Common myeloid progenitor, CD34-positive (primary cell): Measurements from ENCODE around the gene SLC2A9.

Experiments
- CTCF ChIA-PET: fragments of 350-600 bp; sonication (Branson Sonifier 250); formaldehyde crosslinking; loops from one replicate; lab custom pipeline; 2021; ENCODE audit warnings: antibody characterized with exemption; lab: Charles Lee
- POLR2A ChIA-PET: fragments of 350-600 bp; sonication (Branson Sonifier 250); formaldehyde crosslinking; loops from one replicate; lab custom pipeline; 2021; ENCODE audit warnings: antibody characterized with exemption; lab: Charles Lee
- DNase-seq, 3 donors: peaks; one replicate each; pipeline versions ENCODE4 v3.0.0 to v3.0.0-alpha.2; 2013
- H3K27ac ChIP-seq, 2 experiments: 1 replicate in 1 of 2; 2 replicates in 1 of 2; pipeline ENCODE4 v1.7.0; 2013; ENCODE audit warnings: inconsistent platforms in 2 of 2, low read length in 2 of 2, mild to moderate bottlenecking in 2 of 2, low read depth in 1 of 2, moderate library complexity in 1 of 2; ENCODE audit not compliant: severe bottlenecking in 2 of 2, insufficient read depth in 1 of 2, poor library complexity in 1 of 2
- H3K27me3 ChIP-seq, 5 experiments: replicated peaks in 2 of 5; 1 replicate in 3 of 5; 2 replicates in 2 of 5; pipeline versions ENCODE4 v1.6.1 to v1.7.0; 2013; ENCODE audit warnings: low read length in 4 of 5, mild to moderate bottlenecking in 2 of 5, moderate library complexity in 2 of 5, inconsistent platforms in 1 of 5; ENCODE audit not compliant: insufficient read depth in 5 of 5, control insufficient read depth in 4 of 5
- H3K36me3 ChIP-seq, 4 experiments: 1 replicate in 2 of 4; 2 replicates in 2 of 4; pipeline versions ENCODE4 v1.6.1 to v1.7.0; 2013; ENCODE audit warnings: low read length in 3 of 4, control low read depth in 1 of 4, mild to moderate bottlenecking in 1 of 4; ENCODE audit not compliant: control insufficient read depth in 4 of 4, insufficient read depth in 4 of 4
- H3K4me1 ChIP-seq, 4 experiments: 1 replicate in 3 of 4; 2 replicates in 1 of 4; pipeline versions ENCODE4 v1.6.1 to v1.7.1; 2013; ENCODE audit warnings: low read length in 3 of 4, mild to moderate bottlenecking in 3 of 4, control low read depth in 1 of 4, inconsistent platforms in 1 of 4, moderate library complexity in 1 of 4; ENCODE audit not compliant: control insufficient read depth in 4 of 4, insufficient read depth in 4 of 4; ENCODE audit errors: control extremely low read depth in 1 of 4
- H3K4me3 ChIP-seq, 7 experiments: 1 replicate in 4 of 7; 2 replicates in 3 of 7; pipeline versions ENCODE4 v1.5.1 to v1.7.0; 2013; ENCODE audit warnings: mild to moderate bottlenecking in 7 of 7, low read length in 6 of 7, moderate library complexity in 6 of 7, inconsistent platforms in 2 of 7, low read depth in 2 of 7, control low read depth in 1 of 7; ENCODE audit not compliant: insufficient read depth in 4 of 7, control insufficient read depth in 1 of 7; ENCODE audit errors: extremely low read depth in 1 of 7
- H3K9me3 ChIP-seq, 5 experiments: 1 replicate in 4 of 5; 2 replicates in 1 of 5; pipeline versions ENCODE4 v1.6.1 to v1.7.1; 2013; ENCODE audit warnings: low read length in 4 of 5, mild to moderate bottlenecking in 2 of 5, inconsistent platforms in 1 of 5, low read depth in 1 of 5, moderate library complexity in 1 of 5; ENCODE audit not compliant: control insufficient read depth in 4 of 5, insufficient read depth in 2 of 5; ENCODE audit errors: control extremely low read depth in 1 of 5
- WGBS: methylation state at CpG from one replicate; pipeline ENCODE4 v1.1.5; 2013; ENCODE audit not compliant: insufficient coverage; 5-methylcytosine and 5-hydroxymethylcytosine counted together

SLC2A9 gene

GRCh38 chr4:10061650-10062415 is 40.5 kb upstream of the SLC2A9 start:
- ChIA-PET CTCF (interaction anchor here (0.7 to 4.2 kb wide), 8 partner anchors 9 to 342 kb away, joined by 3 to 32 read pairs (median 5); partner anchors contain the start of gene SLC2A9), POLR2A (no interaction called here)
- Histone ChIP-seq H3K36me3 (peaks cover 0 to 5% (median 2%) of the 10 kb centered on the region in 4 experiments), H3K27ac (no peak overlapping the region), H3K4me3 (no peak overlapping the region), H3K27me3 (no peaks in the 10 kb centered on the region), H3K9me3 (no peaks in the 10 kb centered on the region), H3K4me1 (peaks cover 0 to 6% (median 2%) of the 10 kb centered on the region in 4 experiments)
- no peak for DNase-seq
- 100% methylated on average over 2 of the region's 3 CpGs for WGBS

DNA sequence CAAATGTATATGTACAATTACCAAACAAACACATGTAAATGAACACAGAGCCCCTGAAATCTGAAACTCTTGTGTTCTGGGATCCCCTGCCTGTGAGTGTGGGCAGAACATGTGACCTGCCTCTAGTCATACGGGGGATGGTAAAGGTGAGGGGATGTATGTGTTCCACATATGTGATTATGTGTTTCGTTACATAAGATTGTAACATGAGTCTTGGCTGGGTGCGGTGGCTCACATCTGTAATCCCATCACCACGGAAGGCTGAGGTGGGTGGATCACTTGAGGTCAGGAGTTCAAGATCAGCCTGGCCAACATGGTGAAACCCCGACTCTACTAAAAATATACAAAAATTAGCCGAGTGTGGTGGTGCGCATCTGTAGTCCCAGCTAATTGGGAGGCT is 37.1 kb upstream of the SLC2A9 start:
- no peak for DNase-seq
- WGBS = 100% methylated on average over 7 of the region's 7 CpGs
- Histone ChIP-seq H3K9me3 (no peaks in the 10 kb centered on the region), H3K27me3 (peaks cover 0 to 5% (median 0%) of the 10 kb centered on the region in 5 experiments), H3K27ac (no peak overlapping the region), H3K36me3 (peaks cover 0 to 3% (median 0%) of the 10 kb centered on the region in 4 experiments), H3K4me1 (no peaks in the 10 kb centered on the region), H3K4me3 (no peak overlapping the region)
- POLR2A ChIA-PET = no interaction called here
- CTCF ChIA-PET = no interaction called here

DNA sequence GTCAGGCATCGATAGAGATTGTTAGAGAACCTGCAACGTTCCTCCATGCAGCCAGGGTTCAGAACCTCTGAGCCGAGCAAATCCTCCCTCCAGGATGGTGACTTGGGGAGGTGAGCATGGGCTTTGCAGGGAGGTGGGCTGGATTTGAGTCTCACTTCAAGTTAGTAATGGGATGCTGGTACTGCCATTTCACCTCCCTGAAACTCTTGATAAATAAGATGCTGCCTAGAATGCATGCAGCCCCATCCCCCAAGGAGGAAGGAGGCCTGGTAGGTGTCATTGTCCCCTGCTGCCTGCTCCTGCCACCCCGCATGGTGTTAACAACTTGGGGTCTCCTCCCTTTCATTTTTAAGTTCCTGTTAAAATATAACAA is 35.7 kb upstream of the SLC2A9 start:
- Histone ChIP-seq H3K27ac (no peak overlapping the region), H3K4me1 (no peaks in the 10 kb centered on the region), H3K9me3 (no peaks in the 10 kb centered on the region), H3K4me3 (no peak overlapping the region), H3K27me3 (peaks cover 0 to 13% (median 0%) of the 10 kb centered on the region in 5 experiments), H3K36me3 (peaks cover 0 to 3% (median 0%) of the 10 kb centered on the region in 4 experiments)
- ChIA-PET POLR2A (no interaction called here), CTCF (interaction anchor here (1.0 kb wide), 2 partner anchors 8 to 361 kb away, joined by 3 read pairs; no protein-coding TSS in a partner anchor)
- WGBS = 84% methylated on average over 3 of the region's 4 CpGs
- no peak for DNase-seq

DNA sequence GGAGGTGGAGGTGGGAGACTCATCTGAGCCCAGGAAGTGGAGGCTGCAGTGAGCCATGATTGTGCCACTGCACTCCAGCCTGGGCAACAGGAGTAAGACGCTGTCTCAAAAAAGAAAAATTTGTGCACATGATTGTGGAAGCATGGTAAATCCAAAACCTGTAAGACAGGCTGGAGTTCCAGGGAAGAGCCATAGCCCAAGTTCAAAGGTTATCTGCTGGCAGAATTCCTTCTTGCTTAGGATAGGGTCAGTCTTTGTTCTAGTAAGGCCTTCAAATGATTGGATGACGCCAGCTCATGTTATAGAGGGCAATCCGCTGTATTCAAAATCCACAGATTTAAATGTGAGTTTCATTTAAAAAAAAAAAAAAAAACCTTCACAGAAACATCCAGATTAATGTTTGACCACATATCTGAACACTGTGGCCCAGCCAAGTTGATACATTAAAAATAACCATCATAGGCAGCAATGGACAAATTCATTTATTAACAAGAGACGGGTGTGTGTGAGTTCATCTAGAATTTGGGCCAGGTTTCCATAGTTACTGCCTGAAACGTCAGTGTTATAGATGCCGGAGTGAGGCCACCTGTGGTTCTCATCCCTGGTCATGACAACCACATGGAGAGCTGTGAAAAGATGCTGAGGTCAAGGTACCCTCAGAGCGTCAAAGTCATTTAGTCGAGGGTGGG is 35.2 kb upstream of the SLC2A9 start:
- ChIA-PET POLR2A (no interaction called here), CTCF (interaction anchor here (1.0 kb wide), 2 partner anchors 8 to 360 kb away, joined by 3 read pairs; no protein-coding TSS in a partner anchor)
- WGBS = 100% methylated on average over 6 of the region's 8 CpGs
- peaks cover 0 to 18% (median 4%) of the 10 kb centered on the region in 5 experiments for H3K27me3 ChIP-seq
- H3K27ac ChIP-seq = no peak overlapping the region
- H3K4me3 ChIP-seq = no peak overlapping the region
- peaks cover 0 to 3% (median 0%) of the 10 kb centered on the region in 4 experiments for H3K36me3 ChIP-seq
- no peaks in the 10 kb centered on the region for H3K4me1 ChIP-seq
- DNase-seq = no peak
- no peaks in the 10 kb centered on the region for H3K9me3 ChIP-seq

DNA sequence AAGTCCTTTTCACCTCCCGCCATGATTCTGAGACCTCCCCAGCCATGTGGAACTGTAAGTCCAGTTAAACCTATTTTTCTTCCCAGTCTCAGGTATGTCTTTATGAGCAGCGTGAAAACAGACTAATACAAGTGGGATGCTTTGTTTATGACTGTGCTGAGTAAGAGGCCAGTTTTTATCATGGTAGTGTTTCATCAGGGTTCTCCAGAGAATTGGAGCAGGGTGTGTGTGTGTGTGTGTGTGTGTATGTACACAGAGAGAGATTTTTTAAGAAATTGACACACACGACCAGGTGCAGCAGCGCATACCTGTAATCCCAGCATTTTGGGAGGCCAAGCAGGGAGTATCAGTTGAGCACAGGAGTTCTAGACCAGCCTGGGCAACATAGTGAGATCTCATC is 34.6 kb upstream of the SLC2A9 start:
- H3K9me3 ChIP-seq = no peaks in the 10 kb centered on the region
- no peak overlapping the region for H3K27ac ChIP-seq
- 100% methylated on average over 3 of the region's 4 CpGs for WGBS
- H3K36me3 ChIP-seq = peaks cover 0 to 3% (median 0%) of the 10 kb centered on the region in 4 experiments
- ChIA-PET CTCF (interaction anchor here (1.0 kb wide), 2 partner anchors 9 to 360 kb away, joined by 3 read pairs; no protein-coding TSS in a partner anchor), POLR2A (no interaction called here)
- DNase-seq = no peak
- H3K4me1 ChIP-seq = no peaks in the 10 kb centered on the region
- no peak overlapping the region for H3K4me3 ChIP-seq
- peaks cover 0 to 24% (median 8%) of the 10 kb centered on the region in 5 experiments for H3K27me3 ChIP-seq

DNA sequence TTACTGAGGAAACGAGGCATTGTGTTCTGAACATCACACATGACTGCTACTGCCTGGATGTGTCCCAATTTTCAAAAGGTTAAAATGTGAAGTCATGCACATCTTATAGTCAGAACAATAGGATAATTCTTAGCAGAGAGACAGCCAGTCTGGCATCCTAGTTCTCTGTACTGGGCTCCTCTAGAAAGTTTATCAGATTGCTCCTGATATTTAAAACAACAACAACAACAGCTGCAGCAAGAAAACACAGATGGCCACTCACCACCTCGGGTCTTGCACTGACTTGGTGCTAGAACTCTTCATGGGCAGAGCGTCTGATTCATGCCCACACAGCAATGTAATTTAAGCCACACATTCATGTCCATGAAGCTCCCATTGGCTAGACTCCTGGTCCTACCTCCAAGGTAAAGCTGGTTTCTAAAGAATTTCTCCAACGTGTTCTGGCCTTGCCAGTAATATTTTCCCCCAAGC is 33.3 kb upstream of the SLC2A9 start:
- DNase-seq = no peak
- peaks cover 0 to 36% (median 14%) of the 10 kb centered on the region in 5 experiments for H3K27me3 ChIP-seq
- no peak overlapping the region for H3K27ac ChIP-seq

More for the DNA sequence above, 33.3 kb upstream of the SLC2A9 start:
- H3K36me3 ChIP-seq = peaks cover 0 to 3% (median 0%) of the 10 kb centered on the region in 4 experiments
- no peak overlapping the region for H3K4me3 ChIP-seq
- no peaks in the 10 kb centered on the region for H3K9me3 ChIP-seq
- WGBS = 100% methylated on average over 2 of the region's 4 CpGs
- ChIA-PET POLR2A (no interaction called here), CTCF (interaction anchor here (0.9 to 1.2 kb wide), 2 partner anchors 9 to 22 kb away, joined by 3 read pairs; no protein-coding TSS in a partner anchor)
- no peaks in the 10 kb centered on the region for H3K4me1 ChIP-seq
